H1 (cell line): ENCODE results near the gene CLPTM1L. TPM values are rescaled to one million over a fixed set of nuclear protein-coding genes. Genes with fewer than 3 reads are reported as not detected.

Experiments used
- CTCF ChIA-PET: fragments of 300-600 bp; sonication (Branson Sonifier 250); formaldehyde crosslinking; loops from one replicate; lab custom pipeline; 2021; ENCODE audit not compliant: partially characterized antibody; lab: Charles Lee
- POLR2A ChIA-PET: fragments of 300-600 bp; sonication (Branson Sonifier 250); formaldehyde crosslinking; loops from one replicate; lab custom pipeline; 2021; ENCODE audit warnings: inconsistent platforms; ENCODE audit not compliant: partially characterized antibody; lab: Charles Lee
- DNase-seq, 2 experiments: peaks; one replicate each; pipeline versions ENCODE4 v3.0.0 to v3.0.0-alpha.2; 2010 to 2022; ENCODE audit warnings: low spot score in 2 of 2, low read depth in 1 of 2, mixed read lengths in 1 of 2
- FAIRE-seq: peaks from 2 replicates; lab custom pipeline; 2011; peaks lifted over from hg19 to GRCh38; lab: Jason Lieb, UNC
- H2AFZ ChIP-seq: 2 replicates; pipeline ENCODE4 v1.8.1; 2012; ENCODE audit warnings: low read length, inconsistent platforms
- H2AK5ac ChIP-seq: 2 replicates; pipeline ENCODE4 v1.6.1; 2013; ENCODE audit warnings: low read depth, low read length
- H2BK120ac ChIP-seq: replicated peaks from 2 replicates; pipeline ENCODE3; 2013; ENCODE audit warnings: low read depth, low read length, inconsistent platforms
- H2BK12ac ChIP-seq: 2 replicates; pipeline ENCODE4 v1.6.1; 2013; ENCODE audit warnings: low read depth, low read length
- H2BK15ac ChIP-seq: 2 replicates; pipeline ENCODE4 v1.6.1; 2013; ENCODE audit warnings: low read length
- H2BK20ac ChIP-seq: 2 replicates; pipeline ENCODE4 v1.6.1; 2013; ENCODE audit warnings: low read length
- H2BK5ac ChIP-seq: 2 replicates; pipeline ENCODE4 v1.6.1; 2013; ENCODE audit warnings: low read depth, low read length
- H3K14ac ChIP-seq: 2 replicates; pipeline ENCODE4 v1.6.1; 2013; ENCODE audit warnings: inconsistent platforms; ENCODE audit not compliant: insufficient read length
- H3K18ac ChIP-seq: 2 replicates; pipeline ENCODE4 v1.6.1; 2013; ENCODE audit warnings: low read length; ENCODE audit errors: extremely low read depth
- H3K23ac ChIP-seq: 2 replicates; pipeline ENCODE4 v1.6.1; 2013; ENCODE audit warnings: inconsistent platforms; ENCODE audit not compliant: insufficient read length
- H3K23me2 ChIP-seq: 2 replicates; pipeline ENCODE4 v1.6.1; 2013; ENCODE audit warnings: low read depth, low read length
- H3K27ac ChIP-seq: 2 replicates; pipeline ENCODE4 v1.6.1; 2011; ENCODE audit warnings: low read depth, low read length, inconsistent platforms
- H3K27me3 ChIP-seq, 4 experiments: replicated peaks in 1 of 4; 1 replicate in 1 of 4; 2 replicates in 3 of 4; pipeline versions ENCODE4 v1.6.1 to v1.8.1; 2011 to 2013; ENCODE audit warnings: low read length in 3 of 4, mild to moderate bottlenecking in 3 of 4, inconsistent platforms in 2 of 4, mixed read lengths in 2 of 4, moderate library complexity in 1 of 4; ENCODE audit not compliant: control insufficient read depth in 3 of 4, insufficient read depth in 3 of 4; ENCODE audit errors: extremely low read depth in 1 of 4
- H3K36me3 ChIP-seq, 4 experiments: 2 replicates each; pipeline versions ENCODE4 v1.6.1 to v1.8.1; 2011 to 2013; ENCODE audit warnings: mild to moderate bottlenecking in 4 of 4, low read length in 3 of 4, moderate library complexity in 2 of 4, control low read depth in 1 of 4, inconsistent platforms in 1 of 4; ENCODE audit not compliant: insufficient read depth in 4 of 4, control insufficient read depth in 2 of 4
- H3K4ac ChIP-seq: replicated peaks from 2 replicates; pipeline ENCODE3; 2013; ENCODE audit warnings: low read length, low read depth, mixed read lengths, inconsistent platforms; ENCODE audit not compliant: insufficient read length
- H3K4me1 ChIP-seq, 4 experiments: replicated peaks in 1 of 4; 1 replicate in 1 of 4; 2 replicates in 3 of 4; pipeline versions ENCODE4 v1.6.1 to v1.8.1; 2011 to 2013; ENCODE audit warnings: low read length in 3 of 4, inconsistent platforms in 2 of 4, mixed read lengths in 1 of 4; ENCODE audit not compliant: insufficient read depth in 4 of 4, control insufficient read depth in 3 of 4
- H3K4me2 ChIP-seq, 2 experiments: 2 replicates each; pipeline versions ENCODE4 v1.6.1 to v1.8.1; 2011 to 2013; ENCODE audit warnings: low read depth in 2 of 2, low read length in 2 of 2, control low read depth in 1 of 2, inconsistent platforms in 1 of 2, mild to moderate bottlenecking in 1 of 2; ENCODE audit not compliant: insufficient read depth in 1 of 2
- H3K4me3 ChIP-seq, 4 experiments: fragments of 200-600, 300-600 bp in 1 of 4; sonication (generic), shearing (Covaris generic), sonication (Bioruptor Twin) in 1 of 4; 2 replicates each; pipeline versions ENCODE4 v1.5.1 to v1.8.1; 2011 to 2016; ENCODE audit warnings: low read length in 4 of 4, low read depth in 3 of 4, control low read depth in 2 of 4, inconsistent platforms in 2 of 4, mild to moderate bottlenecking in 2 of 4, mixed read lengths in 1 of 4, moderate library complexity in 1 of 4; ENCODE audit not compliant: insufficient read depth in 2 of 4; ENCODE audit errors: extremely low read depth in 1 of 4
- H3K56ac ChIP-seq: replicated peaks from 2 replicates; pipeline ENCODE3; 2013; ENCODE audit warnings: low read depth, mild to moderate bottlenecking, mixed read lengths, low read length, inconsistent platforms; ENCODE audit not compliant: insufficient read length
- H3K79me1 ChIP-seq: 2 replicates; pipeline ENCODE4 v1.6.1; 2013; ENCODE audit warnings: low read depth, low read length, control low read depth
- H3K79me2 ChIP-seq, 2 experiments: 2 replicates each; pipeline versions ENCODE4 v1.6.1 to v1.8.1; 2012 to 2013; ENCODE audit warnings: low read length in 2 of 2, mild to moderate bottlenecking in 2 of 2, inconsistent platforms in 1 of 2; ENCODE audit not compliant: insufficient read depth in 2 of 2, control insufficient read depth in 1 of 2
- H3K9ac ChIP-seq, 4 experiments: replicated peaks in 1 of 4; 1 replicate in 1 of 4; 2 replicates in 3 of 4; pipeline versions ENCODE4 v1.6.1 to v1.8.1; 2011 to 2013; ENCODE audit warnings: low read depth in 3 of 4, low read length in 3 of 4, control low read depth in 2 of 4, mild to moderate bottlenecking in 2 of 4, moderate library complexity in 2 of 4, inconsistent platforms in 1 of 4; ENCODE audit errors: extremely low read depth in 1 of 4
- H3K9me3 ChIP-seq, 2 experiments: 2 replicates each; pipeline versions ENCODE4 v1.6.1 to v1.8.1; 2012 to 2013; ENCODE audit warnings: mild to moderate bottlenecking in 2 of 2, moderate library complexity in 2 of 2, control low read depth in 1 of 2, inconsistent platforms in 1 of 2, low read depth in 1 of 2, low read length in 1 of 2, mixed read lengths in 1 of 2; ENCODE audit not compliant: insufficient read depth in 2 of 2
- H4K20me1 ChIP-seq, 2 experiments: replicated peaks in 1 of 2; 2 replicates each; pipeline versions ENCODE3 to v1.8.1; 2011 to 2013; ENCODE audit warnings: inconsistent platforms in 2 of 2, low read length in 2 of 2, mild to moderate bottlenecking in 1 of 2; ENCODE audit not compliant: insufficient read depth in 2 of 2, control insufficient read depth in 1 of 2
- H4K5ac ChIP-seq: 2 replicates; pipeline ENCODE4 v1.6.1; 2013; ENCODE audit warnings: low read length, low read depth, mixed read lengths, inconsistent platforms; ENCODE audit not compliant: insufficient read length
- H4K8ac ChIP-seq: 2 replicates; pipeline ENCODE4 v1.8.0; 2013; ENCODE audit warnings: mild to moderate bottlenecking, moderate library complexity, low read length, inconsistent platforms; ENCODE audit not compliant: insufficient read depth; ENCODE audit errors: extremely low read depth
- H4K91ac ChIP-seq: replicated peaks from 2 replicates; pipeline ENCODE3; 2013; ENCODE audit warnings: low read length, mixed read lengths, inconsistent platforms; ENCODE audit not compliant: insufficient read length
- BACH1 ChIP-seq: IDR thresholded peaks from 2 replicates; pipeline ENCODE4 v1.6.1; 2012; ENCODE audit warnings: low read length, improper control_type of control experiment
- CHD2 ChIP-seq: IDR thresholded peaks from 2 replicates; pipeline ENCODE4 v1.6.1; 2012; ENCODE audit warnings: low read length, improper control_type of control experiment
- KDM5A ChIP-seq: fragments of 200-600 bp; IDR thresholded peaks from 2 replicates; pipeline ENCODE4 v1.7.1; 2012; ENCODE audit warnings: mild to moderate bottlenecking, low read length, inconsistent platforms, mixed read lengths
- POLR2A ChIP-seq, 2 experiments: IDR thresholded peaks; 1 replicate in 1 of 2; 2 replicates in 1 of 2; pipeline ENCODE4 v1.6.1; 2011; ENCODE audit warnings: low read depth in 2 of 2, low read length in 2 of 2, mild to moderate bottlenecking in 2 of 2; ENCODE audit errors: control extremely low read depth in 1 of 2
- RBBP5 ChIP-seq: IDR thresholded peaks from 2 replicates; pipeline ENCODE4 v1.7.1; 2012; ENCODE audit warnings: low read depth, mild to moderate bottlenecking, inconsistent platforms, low read length, moderate library complexity, borderline replicate concordance
- SIX5 ChIP-seq: IDR thresholded peaks from 2 replicates; pipeline ENCODE4 v1.6.1; 2011; ENCODE audit warnings: mild to moderate bottlenecking, low read depth, low read length
- TAF7 ChIP-seq: optimal IDR thresholded peaks from 2 replicates; pipeline ENCODE3; 2011; ENCODE audit warnings: low read depth, mild to moderate bottlenecking, inconsistent platforms, low read length, moderate library complexity, borderline replicate concordance
- TBP ChIP-seq: IDR thresholded peaks from 2 replicates; pipeline ENCODE4 v1.6.1; 2011; ENCODE audit warnings: low read depth, low read length, improper control_type of control experiment
- USF2 ChIP-seq: IDR thresholded peaks from 2 replicates; pipeline ENCODE4 v1.6.1; 2011; ENCODE audit warnings: low read length, improper control_type of control experiment
- WGBS, 2 experiments: shearing (Covaris generic) in 1 of 2; methylation state at CpG; one replicate each; pipeline versions ENCODE4 v1.1.6 to v1.1.7; 2013 to 2015; ENCODE audit warnings: low lambda C conversion rate in 2 of 2, mixed read lengths in 2 of 2, inconsistent platforms in 1 of 2, low coverage in 1 of 2, missing lambda C conversion rate in 1 of 2; ENCODE audit not compliant: insufficient replicate concordance in 2 of 2, insufficient coverage in 1 of 2, insufficient read length in 1 of 2; ENCODE audit errors: extremely low coverage in 1 of 2, missing lambda C conversion rate in 1 of 2; 5-methylcytosine and 5-hydroxymethylcytosine counted together
- polyA plus RNA-seq, 7 experiments: library from polyadenylated mRNA; depleted of rRNA in 3 of 7; stranded (reverse) in 5 of 7; unstranded in 2 of 7; fragments of >200 nt in 5 of 7; fragments of 200-250 nt in 2 of 7; gene quantifications; 1 replicate in 5 of 7; 2 replicates in 1 of 7; 4 replicates in 1 of 7; pipeline versions ENCODE4 v1.2.1 to v1.2.3, GENCODE V29; 2011 to 2013; ENCODE audit warnings: missing spikeins in 2 of 7, mixed read lengths in 2 of 7
- total RNA-seq: library from RNA; stranded (reverse); fragmentation: NEBNext Ultra II Directional; extraction: Animal tissue kit (Norgen Biotek cat#: 25700); gene quantifications from 2 replicates; pipeline ENCODE4 v1.2.1, GENCODE V29; 2021

Gene CLPTM1L
- total and polyA plus RNA-seq, 2 of the 8 experiments (the other 6 are each of a cell fraction or from before 2014, with no cell fraction given): 102 to 119 TPM

- WGBS, 2 experiments: 89% methylated on average over 13 of the region's 20 CpGs; no CpG with 5 or more reads in 1 of the 2 experiments
- CTCF ChIA-PET: interaction anchor here (0.8 kb wide), 1 partner anchor 8 kb away, joined by 4 read pairs; no protein-coding TSS in a partner anchor
- TF ChIP-seq CHD2: no peak
- no peak for TF ChIP-seq TBP
- no peak for TF ChIP-seq BACH1
- no peak for TF ChIP-seq KDM5A
- no peak for TF ChIP-seq TAF7
- no peak for TF ChIP-seq RBBP5
- no peak for TF ChIP-seq USF2
- no peak for TF ChIP-seq SIX5
- no peak for TF ChIP-seq POLR2A (IDR thresholded peaks at IDR 0.05; ENCODE audit: control extremely low read depth in 1 of 2, low read depth in 2 of 2, low read length in 2 of 2)
Observed at GRCh38 chr5:1276930-1277329, 68.0 kb downstream of the CLPTM1L start.

More at GRCh38 chr5:1276930-1277329, 68.0 kb downstream of the CLPTM1L start:
- POLR2A ChIA-PET: no interaction called here
- H3K23ac ChIP-seq: no peak overlapping the region
- H3K56ac ChIP-seq: no peak overlapping the region
- peaks cover 3 to 14% of the 10 kb centered on the region in 2 experiments; a peak in 2 of 4 replicates for H3K79me2 ChIP-seq
- H3K9ac ChIP-seq: no peak overlapping the region
- peaks cover 8% of the 10 kb centered on the region; the same call in 1 of the 2 replicates for H3K79me1 ChIP-seq
- H2AFZ ChIP-seq: no peak overlapping the region
- H3K4ac ChIP-seq: no peak overlapping the region
- no peaks in the 10 kb centered on the region; a peak in 1 of 4 replicates for H3K9me3 ChIP-seq
- peak overlapping the region; percentile 25; the same call in 1 of the 2 replicates for H4K8ac ChIP-seq
- H2BK12ac ChIP-seq: no peak overlapping the region
- no peak overlapping the region for H2AK5ac ChIP-seq
- peaks cover 0 to 22% (median 6%) of the 10 kb centered on the region in 4 experiments; a peak in 4 of 8 replicates for H3K36me3 ChIP-seq
- H3K27me3 ChIP-seq: no peaks in the 10 kb centered on the region
- H2BK5ac ChIP-seq: no peak overlapping the region
- no peak overlapping the region for H4K5ac ChIP-seq
- DNase-seq (no peak), FAIRE-seq (no peak)
- no peaks in the 10 kb centered on the region for H3K4me1 ChIP-seq
- H3K4me2 ChIP-seq: no peak overlapping the region
- H3K27ac ChIP-seq: no peak overlapping the region
- H2BK15ac ChIP-seq: no peak overlapping the region
- H4K91ac ChIP-seq: no peak overlapping the region
- no peak overlapping the region for H2BK20ac ChIP-seq
- no peak overlapping the region for H3K18ac ChIP-seq
- peaks cover 3% of the 10 kb centered on the region; the same call in 1 of the 2 replicates for H3K23me2 ChIP-seq
- H2BK120ac ChIP-seq: no peak overlapping the region
- no peak overlapping the region for H3K14ac ChIP-seq
- no peak overlapping the region for H3K4me3 ChIP-seq
- H4K20me1 ChIP-seq: peaks cover 0 to 9% of the 10 kb centered on the region in 2 experiments
